SU-DHL-6 (cell line): ENCODE results near the gene CDK11B.
"Not testable (repeated sequence)": the region's sequence is repeated elsewhere in the genome, so short reads cannot be mapped to it uniquely, and the experiment has no call there.

Experiments
- H2AFZ ChIP-seq: fragments of 200-600 bp; sonication (generic); 2 replicates; pipeline ENCODE4 v1.6.1; 2014; ENCODE audit warnings: low read depth, mild to moderate bottlenecking, moderate library complexity, mixed read lengths, antibody characterized with exemption, low read length; ENCODE audit not compliant: severe bottlenecking
- H3F3A ChIP-seq: fragments of 200-600 bp; shearing (Covaris generic); 2 replicates; pipeline ENCODE4 v1.6.0; 2016; ENCODE audit warnings: antibody characterized with exemption, mild to moderate bottlenecking; ENCODE audit not compliant: insufficient read depth
- H3K27ac ChIP-seq: fragments of 200-600 bp; sonication (generic); 2 replicates; pipeline ENCODE4 v1.5.1; 2016; ENCODE audit warnings: low read depth, mild to moderate bottlenecking, low read length, moderate library complexity, mixed read lengths
- H3K27me3 ChIP-seq: fragments of 200-600 bp; sonication (generic), shearing (Covaris generic); 2 replicates; pipeline ENCODE4 v1.6.0; 2014; ENCODE audit warnings: mild to moderate bottlenecking, low read length
- H3K36me3 ChIP-seq: fragments of 200-600 bp; sonication (generic); 2 replicates; pipeline ENCODE4 v1.6.1; 2014; ENCODE audit warnings: mild to moderate bottlenecking, low read length, mixed read lengths
- H3K4me2 ChIP-seq: fragments of 300-600, 200-600 bp; shearing (Covaris generic), sonication (generic); 2 replicates; pipeline ENCODE4 v1.6.0; 2014; ENCODE audit warnings: low read length, low read depth, mild to moderate bottlenecking; ENCODE audit not compliant: poor library complexity, severe bottlenecking
- H3K4me3 ChIP-seq: fragments of 200-600 bp; sonication (generic); 2 replicates; pipeline ENCODE4 v1.5.1; 2014; ENCODE audit warnings: antibody characterized with exemption, low read length, mild to moderate bottlenecking, mixed read lengths; ENCODE audit not compliant: insufficient read depth, poor library complexity, severe bottlenecking
- H3K79me2 ChIP-seq: fragments of 200-600 bp; sonication (generic); 2 replicates; pipeline ENCODE4 v1.6.1; 2014; ENCODE audit warnings: mild to moderate bottlenecking, low read length, moderate library complexity; ENCODE audit not compliant: insufficient read depth
- H3K9ac ChIP-seq: fragments of 200-600 bp; sonication (generic); 2 replicates; pipeline ENCODE4 v1.7.0; 2014; ENCODE audit warnings: mild to moderate bottlenecking, low read length
- H3K9me2 ChIP-seq: fragments of 200-600 bp; sonication (generic); replicated peaks from 2 replicates; pipeline ENCODE4 v1.6.1; 2014; ENCODE audit warnings: low read length; ENCODE audit not compliant: insufficient read depth
- H3K9me3 ChIP-seq: fragments of 200-600 bp; sonication (generic); 2 replicates; pipeline ENCODE4 v1.6.1; 2014; ENCODE audit warnings: low read length, mixed read lengths; ENCODE audit not compliant: insufficient read depth
- H4K20me1 ChIP-seq: fragments of 200-600 bp; sonication (generic); 2 replicates; pipeline ENCODE4 v1.6.1; 2014; ENCODE audit warnings: low read depth, mild to moderate bottlenecking, antibody characterized with exemption, low read length, moderate library complexity, mixed read lengths
- EZH2phosphoT487 ChIP-seq: fragments of 200-600 bp; sonication (generic), shearing (Covaris generic); conservative IDR thresholded peaks from 2 replicates; pipeline ENCODE4 v1.6.1; 2018; ENCODE audit warnings: mild to moderate bottlenecking, antibody characterized with exemption, low read length, moderate library complexity, mixed read lengths
- TF ChIP-seq, protein P1 (sequence below): fragments of 200-600 bp; sonication (generic); IDR thresholded peaks from one replicate; pipeline ENCODE4 v1.5.1; 2017; ENCODE audit warnings: antibody characterized with exemption, mild to moderate bottlenecking, low read length, moderate library complexity; ENCODE audit not compliant: insufficient read depth, poor library complexity, severe bottlenecking

Gene CDK11B

GRCh38 chr1:1692714-1693647, 34.2 kb upstream of the CDK11B start, which contains the start of gene SLC35E2B:
SLC35E2B (minus strand) TSS chr1:1692795; CDS start chr1:1676699, 16,096 bp downstream.
- H2AFZ ChIP-seq, H3K27me3 ChIP-seq, H3F3A ChIP-seq, H3K9me2 ChIP-seq, H3K9me3 ChIP-seq, H4K20me1 ChIP-seq, H3K36me3 ChIP-seq, H3K79me2 ChIP-seq: not testable (repeated sequence)
- peak within 1 kb of the TSS; percentile 7 for H3K4me2 ChIP-seq
- H3K4me3 ChIP-seq, result peak within 1 kb of the TSS; percentile 34
- H3K9ac ChIP-seq, result peak within 1 kb of the TSS; percentile 50
- H3K27ac ChIP-seq, result peak within 1 kb of the TSS; percentile 74

DNA sequence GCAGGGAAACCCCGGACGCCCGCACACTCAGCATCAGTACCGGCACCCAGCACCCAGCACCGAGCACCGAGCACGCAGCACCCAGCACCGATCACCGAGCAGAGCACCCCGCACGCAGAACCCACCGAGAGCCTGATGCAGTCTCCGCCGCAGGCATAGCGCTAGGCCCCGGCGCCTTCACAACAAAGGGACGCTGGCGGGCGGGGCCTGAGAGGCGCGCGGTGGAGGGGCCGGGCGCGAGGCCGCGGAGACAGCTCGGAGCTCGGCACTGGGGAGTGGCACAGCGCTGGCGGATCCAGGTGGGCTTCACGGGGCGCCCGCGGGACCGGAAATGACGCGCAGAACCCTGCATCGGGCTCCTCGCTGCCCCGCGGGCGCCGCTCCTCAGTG, 33.5 kb upstream of the CDK11B start:
- H3K79me2 ChIP-seq, H3K9me2 ChIP-seq, H3K9me3 ChIP-seq, H2AFZ ChIP-seq, H3K36me3 ChIP-seq, H3F3A ChIP-seq, H3K27me3 ChIP-seq, H3K4me2 ChIP-seq, H4K20me1 ChIP-seq: not testable (repeated sequence)
- peak overlapping the region; percentile 50 for H3K9ac ChIP-seq
- H3K4me3 ChIP-seq, result peak overlapping the region; percentile 34
- H3K27ac ChIP-seq, result peak overlapping the region; percentile 74

GRCh38 chr1:1691443-1691842, 32.6 kb upstream of the CDK11B start:
- not testable (repeated sequence) for H3K9ac ChIP-seq, H3K27me3 ChIP-seq, H3K79me2 ChIP-seq, H3K27ac ChIP-seq, H4K20me1 ChIP-seq, H2AFZ ChIP-seq, H3K9me3 ChIP-seq, H3K4me3 ChIP-seq, H3F3A ChIP-seq, H3K36me3 ChIP-seq, H3K4me2 ChIP-seq, H3K9me2 ChIP-seq

GRCh38 chr1:1689526-1689925, 30.7 kb upstream of the CDK11B start:
- not testable (repeated sequence) for H3K79me2 ChIP-seq, H4K20me1 ChIP-seq, H3F3A ChIP-seq, H3K4me2 ChIP-seq, H3K9ac ChIP-seq, H3K9me2 ChIP-seq, H3K4me3 ChIP-seq, H3K27me3 ChIP-seq, H3K9me3 ChIP-seq, H2AFZ ChIP-seq, H3K36me3 ChIP-seq, H3K27ac ChIP-seq

DNA sequence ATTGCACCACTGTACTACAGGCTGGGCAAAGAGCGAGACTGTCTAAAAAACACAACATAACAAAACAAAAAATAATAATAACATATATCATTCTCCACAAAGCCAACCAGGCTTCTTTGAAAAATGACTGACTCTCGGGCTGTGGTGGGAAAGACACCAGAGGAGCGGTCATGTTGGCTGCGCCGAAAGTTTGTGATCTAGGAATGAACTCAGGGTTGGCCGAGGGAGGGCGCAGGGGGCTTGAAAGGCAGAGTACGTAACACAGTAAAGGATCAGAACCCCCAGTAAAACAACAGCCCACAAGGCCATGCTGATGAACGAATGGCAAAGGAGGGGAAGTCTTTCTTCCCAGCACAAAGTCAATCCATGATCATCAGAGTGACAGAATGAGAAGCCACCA, 29.0 kb upstream of the CDK11B start:
- H3K9me3 ChIP-seq, result no peaks in the 10 kb centered on the region
- TF ChIP-seq, protein P1, sequence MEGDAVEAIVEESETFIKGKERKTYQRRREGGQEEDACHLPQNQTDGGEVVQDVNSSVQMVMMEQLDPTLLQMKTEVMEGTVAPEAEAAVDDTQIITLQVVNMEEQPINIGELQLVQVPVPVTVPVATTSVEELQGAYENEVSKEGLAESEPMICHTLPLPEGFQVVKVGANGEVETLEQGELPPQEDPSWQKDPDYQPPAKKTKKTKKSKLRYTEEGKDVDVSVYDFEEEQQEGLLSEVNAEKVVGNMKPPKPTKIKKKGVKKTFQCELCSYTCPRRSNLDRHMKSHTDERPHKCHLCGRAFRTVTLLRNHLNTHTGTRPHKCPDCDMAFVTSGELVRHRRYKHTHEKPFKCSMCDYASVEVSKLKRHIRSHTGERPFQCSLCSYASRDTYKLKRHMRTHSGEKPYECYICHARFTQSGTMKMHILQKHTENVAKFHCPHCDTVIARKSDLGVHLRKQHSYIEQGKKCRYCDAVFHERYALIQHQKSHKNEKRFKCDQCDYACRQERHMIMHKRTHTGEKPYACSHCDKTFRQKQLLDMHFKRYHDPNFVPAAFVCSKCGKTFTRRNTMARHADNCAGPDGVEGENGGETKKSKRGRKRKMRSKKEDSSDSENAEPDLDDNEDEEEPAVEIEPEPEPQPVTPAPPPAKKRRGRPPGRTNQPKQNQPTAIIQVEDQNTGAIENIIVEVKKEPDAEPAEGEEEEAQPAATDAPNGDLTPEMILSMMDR, result no peak
- no peak for TF ChIP-seq EZH2phosphoT487
- H2AFZ ChIP-seq, result no peak overlapping the region
- no peak overlapping the region for H3K9ac ChIP-seq
- no peak overlapping the region for H3K27ac ChIP-seq
- H3F3A ChIP-seq, result no peaks in the 10 kb centered on the region
- H3K4me2 ChIP-seq, result no peak overlapping the region
- H3K79me2 ChIP-seq, result no peaks in the 10 kb centered on the region
- no peaks in the 10 kb centered on the region for H4K20me1 ChIP-seq
- H3K4me3 ChIP-seq, result no peak overlapping the region
- H3K9me2 ChIP-seq, result no peaks in the 10 kb centered on the region
- H3K27me3 ChIP-seq, result no peaks in the 10 kb centered on the region
- no peaks in the 10 kb centered on the region for H3K36me3 ChIP-seq
